Panc1 (cell line): ENCODE data around the gene KCTD1. TPM values are rescaled to one million over a fixed set of nuclear protein-coding genes. Genes with fewer than 3 reads are reported as not detected.
A peak's percentile ranks its signal among the peaks of the same experiment; 100 is the strongest.

ENCODE experiments used
- ATAC-seq: fragments of 200-7000 bp; cut with Tn5 transposase; 2 replicates; pipeline ENCODE4 v1.9.1; 2020; ENCODE audit warnings: mild to moderate bottlenecking, moderate library complexity
- BruUV-seq: library from RNA; stranded (reverse); fragments of 400-500 nt; replicated peaks from 2 replicates; lab custom pipeline; 2021; lab: Mats Ljungman, UMichigan
- CTCF ChIA-PET: fragments of 300-600 bp; sonication (Branson Sonifier 250); formaldehyde crosslinking; loops from one replicate; lab custom pipeline; 2022; ENCODE audit warnings: antibody characterized with exemption; lab: Charles Lee
- POLR2A ChIA-PET: fragments of 300-600 bp; sonication (Branson Sonifier 250); formaldehyde crosslinking; loops from one replicate; lab custom pipeline; 2022; ENCODE audit warnings: antibody characterized with exemption; lab: Charles Lee
- DNase-seq: peaks from one replicate; pipeline ENCODE4 v3.0.0-alpha.2; 2010; ENCODE audit warnings: low read depth, low spot score
- H3K27ac ChIP-seq: 2 replicates; pipeline ENCODE4 v1.5.1; 2011; ENCODE audit warnings: mild to moderate bottlenecking, low read length, inconsistent platforms
- H3K27me3 ChIP-seq: fragments of 200-500 bp; sonication (Bioruptor generic); 2 replicates; pipeline ENCODE4 v1.6.0; 2014; ENCODE audit warnings: low read length, inconsistent platforms; ENCODE audit not compliant: control insufficient read depth, insufficient read depth
- H3K36me3 ChIP-seq: fragments of 200-500 bp; sonication (Bioruptor generic); 2 replicates; pipeline ENCODE4 v1.5.1; 2014; ENCODE audit warnings: inconsistent platforms, mild to moderate bottlenecking, low read length, moderate library complexity; ENCODE audit not compliant: control insufficient read depth, insufficient read depth
- H3K4me1 ChIP-seq: 2 replicates; pipeline ENCODE4 v1.5.1; 2011; ENCODE audit warnings: inconsistent platforms, mild to moderate bottlenecking, low read length, moderate library complexity; ENCODE audit not compliant: control insufficient read depth, insufficient read depth
- H3K4me3 ChIP-seq, 2 experiments: 2 replicates each; pipeline ENCODE4 v1.5.1; 2011 to 2012; ENCODE audit warnings: low read depth in 2 of 2, low read length in 2 of 2, mild to moderate bottlenecking in 2 of 2, inconsistent platforms in 1 of 2, moderate library complexity in 1 of 2
- H3K9me3 ChIP-seq: fragments of 200-500 bp; sonication (Bioruptor generic); 2 replicates; pipeline ENCODE4 v1.5.1; 2014; ENCODE audit warnings: low read depth, mild to moderate bottlenecking, inconsistent platforms, low read length, moderate library complexity; ENCODE audit not compliant: control insufficient read depth, insufficient read depth
- POLR2AphosphoS5 ChIP-seq: IDR thresholded peaks from 2 replicates; pipeline ENCODE4 v1.6.1; 2012; ENCODE audit warnings: mild to moderate bottlenecking, low read depth, low read length, moderate library complexity
- SIN3A ChIP-seq: IDR thresholded peaks from 2 replicates; pipeline ENCODE4 v1.6.1; 2012; ENCODE audit warnings: low read depth, mild to moderate bottlenecking, low read length, moderate library complexity, borderline replicate concordance; ENCODE audit not compliant: insufficient read depth
- TCF7L2 ChIP-seq: IDR thresholded peaks from 2 replicates; pipeline ENCODE4 v1.6.1; 2011; ENCODE audit warnings: mild to moderate bottlenecking, low read depth, low read length, inconsistent platforms
- in situ Hi-C: cut with HindIII; loops from 2 replicates; pipeline ENCODE4 v1.10.0; 2016; ENCODE audit warnings: low sequenced_read_pairs, low pct_unique_long_range_greater_than_20kb
- intact Hi-C: fragments of 100-400 bp; cut with micrococcal nuclease; formaldehyde crosslinking; loops from one replicate; pipeline ENCODE4 v1.10.0; 2022; ENCODE audit not compliant: unreplicated experiment
- total RNA-seq: library from RNA; stranded (reverse); gene quantifications from one replicate; pipeline ENCODE4 v1.2.1, GENCODE V29; 2021; ENCODE audit not compliant: unreplicated experiment
- TF ChIP-seq, protein P1 (sequence below), 2 experiments: IDR thresholded peaks; 2 replicates each; pipeline ENCODE4 v1.6.1; 2011 to 2012; ENCODE audit warnings: low read depth in 2 of 2, control low read depth in 1 of 2, low read length in 1 of 2, mild to moderate bottlenecking in 1 of 2, moderate library complexity in 1 of 2; ENCODE audit not compliant: insufficient read depth in 1 of 2
- TF ChIP-seq, protein P2 (sequence below): fragments of 450-650 bp; IDR thresholded peaks from 2 replicates; pipeline ENCODE4 v1.5.1; 2017; ENCODE audit warnings: mild to moderate bottlenecking

Gene KCTD1
- total RNA-seq, 1 experiment from 2014 or later: 34.4 TPM

DNA sequence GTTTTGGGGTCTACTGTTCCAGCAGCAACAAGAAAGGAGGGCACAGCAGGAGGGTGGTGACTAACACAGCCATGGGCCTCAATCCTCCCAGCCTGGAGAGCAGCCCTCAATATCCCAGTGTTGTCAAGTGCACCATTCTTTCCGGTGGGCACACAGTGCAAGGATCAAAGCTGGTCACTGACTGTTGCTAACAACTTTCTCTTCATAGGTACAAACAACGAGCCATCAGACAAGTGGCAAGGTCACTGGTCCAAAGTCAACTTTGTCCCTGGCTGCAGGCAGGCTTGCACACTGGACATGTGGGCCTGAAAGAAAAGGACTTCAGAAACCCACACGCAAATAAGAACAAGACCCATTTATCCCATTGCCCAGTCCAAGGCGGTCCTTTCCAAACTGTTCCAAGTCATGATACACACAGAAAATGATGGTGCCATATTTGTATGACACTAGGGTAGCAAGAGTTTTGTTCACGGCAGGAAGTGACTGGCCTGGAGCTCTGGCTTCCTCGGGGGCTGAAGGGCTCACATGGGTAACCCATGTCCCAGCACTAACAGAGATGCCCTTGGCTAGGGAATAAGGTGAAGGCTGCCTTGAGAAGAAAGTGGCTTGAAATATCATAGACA lies 57.0 kb downstream of the KCTD1 start:
- no peak for DNase-seq
- TF ChIP-seq POLR2AphosphoS5 (no peak), TCF7L2 (no peak), SIN3A (no peak)
- TF ChIP-seq, protein P1, sequence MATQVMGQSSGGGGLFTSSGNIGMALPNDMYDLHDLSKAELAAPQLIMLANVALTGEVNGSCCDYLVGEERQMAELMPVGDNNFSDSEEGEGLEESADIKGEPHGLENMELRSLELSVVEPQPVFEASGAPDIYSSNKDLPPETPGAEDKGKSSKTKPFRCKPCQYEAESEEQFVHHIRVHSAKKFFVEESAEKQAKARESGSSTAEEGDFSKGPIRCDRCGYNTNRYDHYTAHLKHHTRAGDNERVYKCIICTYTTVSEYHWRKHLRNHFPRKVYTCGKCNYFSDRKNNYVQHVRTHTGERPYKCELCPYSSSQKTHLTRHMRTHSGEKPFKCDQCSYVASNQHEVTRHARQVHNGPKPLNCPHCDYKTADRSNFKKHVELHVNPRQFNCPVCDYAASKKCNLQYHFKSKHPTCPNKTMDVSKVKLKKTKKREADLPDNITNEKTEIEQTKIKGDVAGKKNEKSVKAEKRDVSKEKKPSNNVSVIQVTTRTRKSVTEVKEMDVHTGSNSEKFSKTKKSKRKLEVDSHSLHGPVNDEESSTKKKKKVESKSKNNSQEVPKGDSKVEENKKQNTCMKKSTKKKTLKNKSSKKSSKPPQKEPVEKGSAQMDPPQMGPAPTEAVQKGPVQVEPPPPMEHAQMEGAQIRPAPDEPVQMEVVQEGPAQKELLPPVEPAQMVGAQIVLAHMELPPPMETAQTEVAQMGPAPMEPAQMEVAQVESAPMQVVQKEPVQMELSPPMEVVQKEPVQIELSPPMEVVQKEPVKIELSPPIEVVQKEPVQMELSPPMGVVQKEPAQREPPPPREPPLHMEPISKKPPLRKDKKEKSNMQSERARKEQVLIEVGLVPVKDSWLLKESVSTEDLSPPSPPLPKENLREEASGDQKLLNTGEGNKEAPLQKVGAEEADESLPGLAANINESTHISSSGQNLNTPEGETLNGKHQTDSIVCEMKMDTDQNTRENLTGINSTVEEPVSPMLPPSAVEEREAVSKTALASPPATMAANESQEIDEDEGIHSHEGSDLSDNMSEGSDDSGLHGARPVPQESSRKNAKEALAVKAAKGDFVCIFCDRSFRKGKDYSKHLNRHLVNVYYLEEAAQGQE (IDR thresholded peaks at IDR 0.05; ENCODE audit: insufficient read depth in 1 of 2, low read depth in 2 of 2, low read length in 1 of 2): no peak
- TF ChIP-seq, protein P2, sequence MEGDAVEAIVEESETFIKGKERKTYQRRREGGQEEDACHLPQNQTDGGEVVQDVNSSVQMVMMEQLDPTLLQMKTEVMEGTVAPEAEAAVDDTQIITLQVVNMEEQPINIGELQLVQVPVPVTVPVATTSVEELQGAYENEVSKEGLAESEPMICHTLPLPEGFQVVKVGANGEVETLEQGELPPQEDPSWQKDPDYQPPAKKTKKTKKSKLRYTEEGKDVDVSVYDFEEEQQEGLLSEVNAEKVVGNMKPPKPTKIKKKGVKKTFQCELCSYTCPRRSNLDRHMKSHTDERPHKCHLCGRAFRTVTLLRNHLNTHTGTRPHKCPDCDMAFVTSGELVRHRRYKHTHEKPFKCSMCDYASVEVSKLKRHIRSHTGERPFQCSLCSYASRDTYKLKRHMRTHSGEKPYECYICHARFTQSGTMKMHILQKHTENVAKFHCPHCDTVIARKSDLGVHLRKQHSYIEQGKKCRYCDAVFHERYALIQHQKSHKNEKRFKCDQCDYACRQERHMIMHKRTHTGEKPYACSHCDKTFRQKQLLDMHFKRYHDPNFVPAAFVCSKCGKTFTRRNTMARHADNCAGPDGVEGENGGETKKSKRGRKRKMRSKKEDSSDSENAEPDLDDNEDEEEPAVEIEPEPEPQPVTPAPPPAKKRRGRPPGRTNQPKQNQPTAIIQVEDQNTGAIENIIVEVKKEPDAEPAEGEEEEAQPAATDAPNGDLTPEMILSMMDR: no peak
- no peak overlapping the region for H3K27ac ChIP-seq
- intact Hi-C loops: no loop called here
- no peaks in the 10 kb centered on the region; the same call in 1 of the 2 replicates for H3K36me3 ChIP-seq
- BruUV-seq: no TSS peak
- ChIA-PET CTCF (no interaction called here), POLR2A (no interaction called here)
- H3K9me3 ChIP-seq: no peaks in the 10 kb centered on the region
- ATAC-seq: no peak
- no peak overlapping the region for H3K4me3 ChIP-seq
- in situ Hi-C loops: no loop called here
- no peaks in the 10 kb centered on the region for H3K27me3 ChIP-seq
- peaks cover 16% of the 10 kb centered on the region for H3K4me1 ChIP-seq

DNA sequence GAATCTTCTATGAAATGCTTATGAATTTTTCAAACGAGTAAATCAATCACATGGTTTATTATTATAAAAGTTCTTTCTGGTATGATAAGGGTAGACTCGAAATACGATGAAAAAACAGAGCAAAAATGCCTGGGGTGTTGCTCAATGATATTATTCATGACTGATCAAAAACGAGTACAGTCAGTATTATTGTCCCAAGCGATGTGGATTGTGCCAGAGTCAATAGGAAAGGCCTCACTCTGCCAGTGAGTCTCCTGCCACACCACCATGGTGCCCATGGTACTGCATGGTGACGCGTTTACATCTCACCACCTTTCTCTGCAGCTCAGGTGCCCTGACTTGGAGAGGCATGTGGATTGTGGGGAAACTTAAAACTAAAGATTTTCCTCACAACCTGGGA lies 58.5 kb downstream of the KCTD1 start:
- H3K4me3 ChIP-seq: no peak overlapping the region
- CTCF ChIA-PET: no interaction called here
- H3K27me3 ChIP-seq: no peaks in the 10 kb centered on the region
- BruUV-seq: no TSS peak
- no peak for ATAC-seq
- no peaks in the 10 kb centered on the region for H3K36me3 ChIP-seq
- intact Hi-C loops: no loop called here
- no peak for TF ChIP-seq SIN3A
- no peak for TF ChIP-seq TCF7L2
- TF ChIP-seq, protein P2: no peak
- TF ChIP-seq, protein P1 (IDR thresholded peaks at IDR 0.05; ENCODE audit: insufficient read depth in 1 of 2, low read depth in 2 of 2, low read length in 1 of 2): no peak
- TF ChIP-seq POLR2AphosphoS5: no peak
- POLR2A ChIA-PET: no interaction called here
- H3K9me3 ChIP-seq: no peaks in the 10 kb centered on the region
- peak overlapping the region; percentile 41; the same call in 1 of the 2 replicates for H3K27ac ChIP-seq
- no peak for DNase-seq
- in situ Hi-C loops: no loop called here
- peaks cover 16% of the 10 kb centered on the region for H3K4me1 ChIP-seq
